ENCODE measurements around the gene CBX8. TPM values are rescaled to one million over a fixed set of nuclear protein-coding genes. Genes with fewer than 3 reads are reported as not detected.

The CBX8 gene
- total and polyA plus RNA-seq, 2 of the 13 experiments (the other 11 are each of a cell fraction or from before 2014, with no cell fraction given), result 0.34 to 12.6 TPM

GRCh38 chr17:79803997-79804855 is 7.3 kb upstream of the CBX8 start (continued):
- TF ChIP-seq ISL2 (CRISPR knock-in tag; IDR thresholded peaks at IDR 0.05), result no peak
- TF ChIP-seq SIX4 (CRISPR knock-in tag; IDR thresholded peaks at IDR 0.05), result no peak; the same call in 1 of the 2 replicates
- TF ChIP-seq ZBTB8A (CRISPR knock-in tag; IDR thresholded peaks at IDR 0.05; ENCODE audit: borderline replicate concordance, low read depth), result 0 out of 2 replicates have a peak, but pooled peaks have one; percentile 35
- TF ChIP-seq KDM3A (CRISPR knock-in tag; IDR thresholded peaks at IDR 0.05; ENCODE audit: low read depth), result 0 out of 2 replicates have a peak, but pooled peaks have one; percentile 70
- peak; percentile 89; the same call in 1 of the 2 replicates for TF ChIP-seq SAFB2 (CRISPR knock-in tag; IDR thresholded peaks at IDR 0.05; ENCODE audit: borderline replicate concordance, low read depth)
- 0 out of 2 replicates have a peak, but pooled peaks have one; percentile 23 for TF ChIP-seq ATAD3A (CRISPR knock-in tag; IDR thresholded peaks at IDR 0.05)
- no peak for TF ChIP-seq TBL1XR1 (IDR thresholded peaks at IDR 0.05; ENCODE audit: borderline replicate concordance, low read length, partially characterized antibody)
- no peak for TF ChIP-seq MXD4 (CRISPR knock-in tag; IDR thresholded peaks at IDR 0.05)
- no peak for TF ChIP-seq ATRX (CRISPR knock-in tag; IDR thresholded peaks at IDR 0.05; ENCODE audit: borderline replicate concordance)
- peak; percentile 90; the same call in 1 of the 2 replicates for TF ChIP-seq AHR (CRISPR knock-in tag; IDR thresholded peaks at IDR 0.05)
- no peak for TF ChIP-seq ARNT (IDR thresholded peaks at IDR 0.05)
- TF ChIP-seq HNRNPLL (IDR thresholded peaks at IDR 0.05; ENCODE audit: low read depth, low read length, poor library complexity, severe bottlenecking), result peak; percentile 52
- 0 out of 2 replicates have a peak, but pooled peaks have one; percentile 68 for TF ChIP-seq KIAA2018 (CRISPR knock-in tag; IDR thresholded peaks at IDR 0.05; ENCODE audit: borderline replicate concordance)
- peak; percentile 92 for TF ChIP-seq TFDP1 (CRISPR knock-in tag; IDR thresholded peaks at IDR 0.05; ENCODE audit: borderline replicate concordance)
- peak; percentile 85; the same call in 1 of the 2 replicates for TF ChIP-seq ZNF225 (CRISPR knock-in tag; IDR thresholded peaks at IDR 0.05)
- no peak for TF ChIP-seq ATF7 (IDR thresholded peaks at IDR 0.05)
- peak; percentile 59; the same call in 1 of the 2 replicates for TF ChIP-seq ATF7 (CRISPR knock-in tag; IDR thresholded peaks at IDR 0.05)
- TF ChIP-seq NR2C2 (CRISPR knock-in tag; IDR thresholded peaks at IDR 0.05; ENCODE audit: borderline replicate concordance), result peak; percentile 65
- peak; percentile 87 for TF ChIP-seq ZBTB7A (CRISPR knock-in tag; IDR thresholded peaks at IDR 0.05)
- no peak for TF ChIP-seq HHEX (CRISPR knock-in tag; IDR thresholded peaks at IDR 0.05)

Measured in HepG2 (cell line).